Measurements from ENCODE around the gene FKTN.

GRCh38 chr9:105639936-105640335 is 82.0 kb downstream of the FKTN start:
- TF ChIP-seq EZH2 (IDR thresholded peaks at IDR 0.05) (no peak), CTCF (IDR thresholded peaks at IDR 0.05) (no peak)
